Stimulated activated naive CD8-positive, alpha-beta T cell treated with anti-CD3 and anti-CD28 coated beads, Interleukin-15, amount 100 ng/mL, for 72 hours (primary cell): ENCODE data around the gene DOCK4.

ENCODE experiments used
- ATAC-seq: fragments of 150-1000 bp; cut with Tn5 transposase; 2 replicates; pipeline ENCODE4 v1.10.0; 2021; ENCODE audit warnings: mild to moderate bottlenecking, moderate library complexity
- DNase-seq, 2 donors: peaks; one replicate each; pipeline ENCODE4 v3.0.0; 2021 to 2022
- H3K27ac Mint-ChIP-seq, 2 donors: one replicate each; pipeline ENCODE4 v1.8.0; 2022; ENCODE audit warnings: mild to moderate bottlenecking in 2 of 2, mixed read lengths in 2 of 2, moderate library complexity in 2 of 2
- H3K27me3 Mint-ChIP-seq: one replicate; pipeline ENCODE4 v1.8.0; 2022; ENCODE audit warnings: mixed read lengths
- H3K4me1 Mint-ChIP-seq: one replicate; pipeline ENCODE4 v1.8.0; 2022; ENCODE audit warnings: mild to moderate bottlenecking, mixed read lengths
- H3K4me3 Mint-ChIP-seq, 2 donors: one replicate each; pipeline ENCODE4 v1.8.0; 2022; ENCODE audit warnings: mild to moderate bottlenecking in 2 of 2, mixed read lengths in 2 of 2, moderate library complexity in 1 of 2
- H3K9me3 Mint-ChIP-seq, 2 donors: one replicate each; pipeline ENCODE4 v1.8.0; 2022; ENCODE audit warnings: mixed read lengths in 2 of 2

DOCK4 gene

GRCh38 chr7:111735661-111736551 is 470.3 kb downstream of the DOCK4 start:
- Mint-ChIP-seq H3K4me1 (no peaks in the 10 kb centered on the region), H3K9me3 (no peaks in the 10 kb centered on the region), H3K4me3 (no peak overlapping the region), H3K27me3 (peaks cover 6% of the 10 kb centered on the region), H3K27ac (no peak overlapping the region)
- no peak for ATAC-seq
- DNase-seq, result peak; percentile 47 to 55

- Mint-ChIP-seq H3K9me3 (no peaks in the 10 kb centered on the region), H3K4me3 (no peak overlapping the region), H3K4me1 (no peaks in the 10 kb centered on the region), H3K27me3 (peaks cover 6% of the 10 kb centered on the region), H3K27ac (no peak overlapping the region)
- no peak for DNase-seq
- ATAC-seq, result no peak
Observed at GRCh38 chr7:111734954-111735660, 471.1 kb downstream of the DOCK4 start.

GRCh38 chr7:111732923-111733322 is 473.3 kb downstream of the DOCK4 start:
- no peak overlapping the region for H3K27ac Mint-ChIP-seq
- ATAC-seq (peak; percentile 13), DNase-seq (no peak)
- H3K27me3 Mint-ChIP-seq, result peaks cover 6% of the 10 kb centered on the region
- H3K9me3 Mint-ChIP-seq, result no peaks in the 10 kb centered on the region
- no peaks in the 10 kb centered on the region for H3K4me1 Mint-ChIP-seq
- no peak overlapping the region for H3K4me3 Mint-ChIP-seq

- Mint-ChIP-seq H3K4me1 (no peaks in the 10 kb centered on the region), H3K9me3 (no peaks in the 10 kb centered on the region), H3K4me3 (no peak overlapping the region), H3K27ac (no peak overlapping the region), H3K27me3 (no peaks in the 10 kb centered on the region)
- DNase-seq, result no peak
- peak; percentile 66 for ATAC-seq
Observed at GRCh38 chr7:111730476-111731300, 475.5 kb downstream of the DOCK4 start.

GRCh38 chr7:111730057-111730456 is 476.1 kb downstream of the DOCK4 start:
- DNase-seq (no peak), ATAC-seq (no peak)
- Mint-ChIP-seq H3K9me3 (no peaks in the 10 kb centered on the region), H3K4me1 (no peaks in the 10 kb centered on the region), H3K27me3 (no peaks in the 10 kb centered on the region), H3K4me3 (no peak overlapping the region), H3K27ac (no peak overlapping the region)

- DNase-seq, result no peak
- Mint-ChIP-seq H3K4me3 (no peak overlapping the region), H3K27ac (no peak overlapping the region), H3K9me3 (no peaks in the 10 kb centered on the region), H3K27me3 (peaks cover 5% of the 10 kb centered on the region), H3K4me1 (no peaks in the 10 kb centered on the region)
- no peak for ATAC-seq
Observed at GRCh38 chr7:111729483-111729882, 476.7 kb downstream of the DOCK4 start.

- peak overlapping the region in 1 of 2 donors; percentile 39 for H3K4me3 Mint-ChIP-seq
- no peaks in the 10 kb centered on the region for H3K9me3 Mint-ChIP-seq
- H3K27me3 Mint-ChIP-seq, result peaks cover 12% of the 10 kb centered on the region
- no peak overlapping the region for H3K27ac Mint-ChIP-seq
- no peaks in the 10 kb centered on the region for H3K4me1 Mint-ChIP-seq
- peak; percentile 14 for ATAC-seq
- DNase-seq, result no peak
Observed at GRCh38 chr7:111728635-111728995, 477.6 kb downstream of the DOCK4 start.

- ATAC-seq, result peak; percentile 48
- no peak for DNase-seq
- H3K4me3 Mint-ChIP-seq, result peak overlapping the region in 1 of 2 donors; percentile 39
Observed at GRCh38 chr7:111727905-111728634, 478.1 kb downstream of the DOCK4 start.

GRCh38 chr7:111718886-111719285 is 487.3 kb downstream of the DOCK4 start:
- no peak for DNase-seq
- no peak overlapping the region for H3K4me3 Mint-ChIP-seq
- no peaks in the 10 kb centered on the region for H3K4me1 Mint-ChIP-seq
- peaks cover 2% of the 10 kb centered on the region for H3K27me3 Mint-ChIP-seq
- ATAC-seq, result no peak
- H3K9me3 Mint-ChIP-seq, result peaks cover 0 to 4% of the 10 kb centered on the region in 2 donors
- H3K27ac Mint-ChIP-seq, result no peak overlapping the region

More at GRCh38 chr7:111727905-111728634, 478.1 kb downstream of the DOCK4 start:
- Mint-ChIP-seq H3K27me3 (peaks cover 12% of the 10 kb centered on the region), H3K27ac (no peak overlapping the region), H3K9me3 (no peaks in the 10 kb centered on the region), H3K4me1 (no peaks in the 10 kb centered on the region)

- H3K4me1 Mint-ChIP-seq, result no peaks in the 10 kb centered on the region
- no peak overlapping the region for H3K4me3 Mint-ChIP-seq
- no peaks in the 10 kb centered on the region for H3K9me3 Mint-ChIP-seq
- no peak for DNase-seq
- peaks cover 10% of the 10 kb centered on the region for H3K27me3 Mint-ChIP-seq
- no peak overlapping the region for H3K27ac Mint-ChIP-seq
- no peak for ATAC-seq
Observed at GRCh38 chr7:111711426-111712065, 494.7 kb downstream of the DOCK4 start.

GRCh38 chr7:111710839-111711380 is 495.3 kb downstream of the DOCK4 start:
- peaks cover 10% of the 10 kb centered on the region for H3K27me3 Mint-ChIP-seq
- no peak overlapping the region for H3K4me3 Mint-ChIP-seq
- H3K4me1 Mint-ChIP-seq, result no peaks in the 10 kb centered on the region
- peak overlapping the region in 1 of 2 donors; percentile 4 for H3K27ac Mint-ChIP-seq
- DNase-seq (no peak), ATAC-seq (no peak)
- H3K9me3 Mint-ChIP-seq, result no peaks in the 10 kb centered on the region

- H3K27me3 Mint-ChIP-seq, result peaks cover 19% of the 10 kb centered on the region
- DNase-seq, result no peak
- no peak overlapping the region for H3K4me3 Mint-ChIP-seq
- no peak overlapping the region for H3K27ac Mint-ChIP-seq
- ATAC-seq, result no peak
- peaks cover 0 to 6% of the 10 kb centered on the region in 2 donors for H3K9me3 Mint-ChIP-seq
- H3K4me1 Mint-ChIP-seq, result no peaks in the 10 kb centered on the region
Observed at GRCh38 chr7:111708072-111708471, 498.1 kb downstream of the DOCK4 start.

- Mint-ChIP-seq H3K9me3 (peaks cover 0 to 8% of the 10 kb centered on the region in 2 donors), H3K4me1 (no peaks in the 10 kb centered on the region), H3K4me3 (no peak overlapping the region), H3K27ac (no peak overlapping the region), H3K27me3 (peaks cover 18% of the 10 kb centered on the region)
- DNase-seq (no peak), ATAC-seq (no peak)
Observed at GRCh38 chr7:111705807-111706206, 500.4 kb downstream of the DOCK4 start.

- no peaks in the 10 kb centered on the region for H3K4me1 Mint-ChIP-seq
- H3K9me3 Mint-ChIP-seq, result peaks cover 6% of the 10 kb centered on the region in 2 donors
- H3K27ac Mint-ChIP-seq, result no peak overlapping the region
- no peak overlapping the region for H3K4me3 Mint-ChIP-seq
- no peak for DNase-seq
- H3K27me3 Mint-ChIP-seq, result no peaks in the 10 kb centered on the region
- ATAC-seq, result no peak
Observed at GRCh38 chr7:111697771-111698170, 508.4 kb downstream of the DOCK4 start.
